HepG2 (cell line): Measurements from ENCODE around the gene CTF1. TPM values are rescaled to one million over a fixed set of nuclear protein-coding genes. Genes with fewer than 3 reads are reported as not detected.

Experiments used
- AGO2 ChIP-seq: fragments of 200-400 bp; formaldehyde crosslinking; optimal IDR thresholded peaks from 2 replicates; pipeline ENCODE3; 2017; ENCODE audit warnings: mild to moderate bottlenecking, low read depth, low read length, moderate library complexity
- ATF7 ChIP-seq, 2 experiments: fragments of 450-650 bp in 1 of 2; sonication (generic) in 1 of 2; formaldehyde crosslinking in 1 of 2; IDR thresholded peaks; 2 replicates each; pipeline versions ENCODE4 v1.4.0 to v1.6.1; 2016 to 2020; ENCODE audit warnings: antibody characterized with exemption in 1 of 2, mild to moderate bottlenecking in 1 of 2, missing genetic modification reagents in 1 of 2
- CBX1 ChIP-seq: IDR thresholded peaks from one replicate; pipeline ENCODE4 v1.6.1; 2016; ENCODE audit warnings: antibody characterized with exemption, low read depth
- CREB1 ChIP-seq, 2 experiments: fragments of 450-650 bp in 1 of 2; IDR thresholded peaks; 2 replicates each; pipeline ENCODE4 v1.6.1; 2016 to 2017; ENCODE audit warnings: control low read depth in 1 of 2, mild to moderate bottlenecking in 1 of 2, missing compliant biosample characterization in 1 of 2, missing genetic modification characterization in 1 of 2
- CSRNP1 ChIP-seq: sonication (generic); formaldehyde crosslinking; IDR thresholded peaks from 2 replicates; pipeline ENCODE4 v1.8.1; 2023; ENCODE audit warnings: mild to moderate bottlenecking, missing genetic modification reagents
- KDM6A ChIP-seq: IDR thresholded peaks from 2 replicates; pipeline ENCODE4 v1.6.1; 2016; ENCODE audit warnings: low read depth
- MIXL1 ChIP-seq: IDR thresholded peaks from 2 replicates; pipeline ENCODE4 v1.6.1; 2016
- MLLT10 ChIP-seq: sonication (generic); formaldehyde crosslinking; IDR thresholded peaks from 2 replicates; pipeline ENCODE4 v1.4.0; 2020; ENCODE audit warnings: missing genetic modification reagents
- RARG ChIP-seq: sonication (generic); formaldehyde crosslinking; IDR thresholded peaks from 2 replicates; pipeline ENCODE4 v1.4.0; 2020; ENCODE audit warnings: low read depth, mild to moderate bottlenecking, missing genetic modification reagents
- REPIN1 ChIP-seq: sonication (generic); formaldehyde crosslinking; IDR thresholded peaks from 2 replicates; pipeline ENCODE4 v1.8.0; 2022; ENCODE audit warnings: missing genetic modification reagents, low read depth, mild to moderate bottlenecking, borderline replicate concordance
- RXRB ChIP-seq: IDR thresholded peaks from 2 replicates; pipeline ENCODE4 v1.6.1; 2016; ENCODE audit warnings: borderline replicate concordance, missing genetic modification reagents, missing compliant biosample characterization
- SMAD3 ChIP-seq: sonication (generic); formaldehyde crosslinking; IDR thresholded peaks from 2 replicates; pipeline ENCODE4 v1.4.0; 2020; ENCODE audit warnings: missing genetic modification reagents
- SMC3 ChIP-seq: IDR thresholded peaks from 2 replicates; pipeline ENCODE4 v1.6.1; 2011; ENCODE audit warnings: low read length, improper control_type of control experiment
- SP4 ChIP-seq: sonication (generic); formaldehyde crosslinking; IDR thresholded peaks from 2 replicates; pipeline ENCODE4 v1.8.1; 2023; ENCODE audit warnings: mild to moderate bottlenecking, missing genetic modification reagents
- U2AF2 ChIP-seq: fragments of 200-400 bp; formaldehyde crosslinking; IDR thresholded peaks from 2 replicates; pipeline ENCODE4 v1.6.1; 2017; ENCODE audit warnings: low read depth, mild to moderate bottlenecking, low read length
- YEATS2 ChIP-seq: sonication (generic); formaldehyde crosslinking; IDR thresholded peaks from 2 replicates; pipeline ENCODE4 v1.4.0; 2020; ENCODE audit warnings: missing genetic modification reagents, borderline replicate concordance
- ZNF10 ChIP-seq: sonication (generic); formaldehyde crosslinking; IDR thresholded peaks from 2 replicates; pipeline ENCODE4 v1.4.0; 2020; ENCODE audit warnings: mild to moderate bottlenecking, low read depth, missing genetic modification reagents, borderline replicate concordance
- ZNF124 ChIP-seq: sonication (generic); formaldehyde crosslinking; IDR thresholded peaks from 2 replicates; pipeline ENCODE4 v1.4.0; 2020; ENCODE audit warnings: missing genetic modification reagents
- ZNF367 ChIP-seq: sonication (generic); formaldehyde crosslinking; IDR thresholded peaks from 2 replicates; pipeline ENCODE4 v1.4.0; 2020; ENCODE audit warnings: missing genetic modification reagents, borderline replicate concordance
- ZNF441 ChIP-seq: sonication (generic); formaldehyde crosslinking; IDR thresholded peaks from 2 replicates; pipeline ENCODE4 v1.7.0; 2021; ENCODE audit warnings: missing genetic modification reagents, borderline replicate concordance
- ZNF619 ChIP-seq: sonication (generic); formaldehyde crosslinking; IDR thresholded peaks from 2 replicates; pipeline ENCODE4 v1.4.0; 2020; ENCODE audit warnings: mild to moderate bottlenecking, missing genetic modification reagents
- ZNF660 ChIP-seq: sonication (generic); formaldehyde crosslinking; IDR thresholded peaks from 2 replicates; pipeline ENCODE4 v1.5.1; 2020; ENCODE audit warnings: mild to moderate bottlenecking, low read depth, missing genetic modification reagents, borderline replicate concordance
- ZNF878 ChIP-seq: sonication (generic); formaldehyde crosslinking; IDR thresholded peaks from 2 replicates; pipeline ENCODE4 v1.8.1; 2023; ENCODE audit warnings: mild to moderate bottlenecking, missing genetic modification reagents, moderate library complexity
- polyA plus RNA-seq, 8 experiments: library from polyadenylated mRNA; depleted of rRNA in 3 of 8; stranded (reverse) in 7 of 8; unstranded in 1 of 8; fragments of >200 nt; fragmentation: Illumina TruSeq in 4 of 8; extraction: Trizol in 4 of 8; gene quantifications; 2 replicates each; pipeline versions ENCODE4 v1.2.1 to v1.2.3, GENCODE V29; 2011 to 2016; ENCODE audit warnings: low read depth in 4 of 8, missing spikeins in 1 of 8, mixed read lengths in 1 of 8; ENCODE audit not compliant: insufficient read depth in 1 of 8
- total RNA-seq, 5 experiments: library from RNA; depleted of rRNA; stranded (reverse); fragments of >200 nt; fragmentation: Illumina TruSeq; extraction: Trizol; gene quantifications; 2 replicates each; pipeline ENCODE4 v1.2.3, GENCODE V29; 2016; ENCODE audit warnings: low read depth in 1 of 5
- TF ChIP-seq, protein P1 (sequence below): sonication (generic); formaldehyde crosslinking; IDR thresholded peaks from 2 replicates; pipeline ENCODE4 v1.8.0; 2022; ENCODE audit warnings: mild to moderate bottlenecking, missing genetic modification reagents, moderate library complexity
- TF ChIP-seq, protein P2 (sequence below): conservative IDR thresholded peaks from 2 replicates; pipeline ENCODE4 v1.6.1; 2018; ENCODE audit warnings: missing genetic modification reagents
- TF ChIP-seq, protein P3 (sequence below): IDR thresholded peaks from 2 replicates; pipeline ENCODE4 v1.6.1; 2016; ENCODE audit warnings: missing compliant biosample characterization, missing genetic modification reagents, borderline replicate concordance

The CTF1 gene
- total and polyA plus RNA-seq, 2 of the 13 experiments (the other 11 are each of a cell fraction or from before 2014, with no cell fraction given): 0.13 to 1.8 TPM

GRCh38 chr16:30901201-30902028, 5.0 kb downstream of the CTF1 start (continued):
- TF ChIP-seq, protein P1, sequence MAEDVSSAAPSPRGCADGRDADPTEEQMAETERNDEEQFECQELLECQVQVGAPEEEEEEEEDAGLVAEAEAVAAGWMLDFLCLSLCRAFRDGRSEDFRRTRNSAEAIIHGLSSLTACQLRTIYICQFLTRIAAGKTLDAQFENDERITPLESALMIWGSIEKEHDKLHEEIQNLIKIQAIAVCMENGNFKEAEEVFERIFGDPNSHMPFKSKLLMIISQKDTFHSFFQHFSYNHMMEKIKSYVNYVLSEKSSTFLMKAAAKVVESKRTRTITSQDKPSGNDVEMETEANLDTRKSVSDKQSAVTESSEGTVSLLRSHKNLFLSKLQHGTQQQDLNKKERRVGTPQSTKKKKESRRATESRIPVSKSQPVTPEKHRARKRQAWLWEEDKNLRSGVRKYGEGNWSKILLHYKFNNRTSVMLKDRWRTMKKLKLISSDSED (CRISPR knock-in tag): no peak
- TF ChIP-seq MIXL1 (CRISPR knock-in tag): no peak
- TF ChIP-seq U2AF2: no peak
- no peak for TF ChIP-seq KDM6A (CRISPR knock-in tag)
- TF ChIP-seq CBX1: no peak
- TF ChIP-seq YEATS2: no peak
- TF ChIP-seq CSRNP1 (CRISPR knock-in tag): no peak
- no peak for TF ChIP-seq ZNF878 (CRISPR knock-in tag)
- TF ChIP-seq ATF7 (IDR thresholded peaks at IDR 0.05): no peak
- TF ChIP-seq ATF7 (CRISPR knock-in tag; IDR thresholded peaks at IDR 0.05): no peak
- 0 out of 2 replicates have a peak, but pooled peaks have one; percentile 47 for TF ChIP-seq SP4
- TF ChIP-seq SMC3: no peak
- TF ChIP-seq, protein P2, sequence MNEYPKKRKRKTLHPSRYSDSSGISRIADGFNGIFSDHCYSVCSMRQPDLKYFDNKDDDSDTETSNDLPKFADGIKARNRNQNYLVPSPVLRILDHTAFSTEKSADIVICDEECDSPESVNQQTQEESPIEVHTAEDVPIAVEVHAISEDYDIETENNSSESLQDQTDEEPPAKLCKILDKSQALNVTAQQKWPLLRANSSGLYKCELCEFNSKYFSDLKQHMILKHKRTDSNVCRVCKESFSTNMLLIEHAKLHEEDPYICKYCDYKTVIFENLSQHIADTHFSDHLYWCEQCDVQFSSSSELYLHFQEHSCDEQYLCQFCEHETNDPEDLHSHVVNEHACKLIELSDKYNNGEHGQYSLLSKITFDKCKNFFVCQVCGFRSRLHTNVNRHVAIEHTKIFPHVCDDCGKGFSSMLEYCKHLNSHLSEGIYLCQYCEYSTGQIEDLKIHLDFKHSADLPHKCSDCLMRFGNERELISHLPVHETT: no peak
- TF ChIP-seq ZNF124 (CRISPR knock-in tag): no peak
- TF ChIP-seq SMAD3 (CRISPR knock-in tag): no peak
- TF ChIP-seq RXRB (CRISPR knock-in tag): no peak
- no peak for TF ChIP-seq RARG (CRISPR knock-in tag)
- no peak for TF ChIP-seq AGO2
- TF ChIP-seq ZNF10 (CRISPR knock-in tag): no peak
- no peak for TF ChIP-seq REPIN1 (CRISPR knock-in tag)
- TF ChIP-seq ZNF660 (CRISPR knock-in tag): no peak
- TF ChIP-seq, protein P3, sequence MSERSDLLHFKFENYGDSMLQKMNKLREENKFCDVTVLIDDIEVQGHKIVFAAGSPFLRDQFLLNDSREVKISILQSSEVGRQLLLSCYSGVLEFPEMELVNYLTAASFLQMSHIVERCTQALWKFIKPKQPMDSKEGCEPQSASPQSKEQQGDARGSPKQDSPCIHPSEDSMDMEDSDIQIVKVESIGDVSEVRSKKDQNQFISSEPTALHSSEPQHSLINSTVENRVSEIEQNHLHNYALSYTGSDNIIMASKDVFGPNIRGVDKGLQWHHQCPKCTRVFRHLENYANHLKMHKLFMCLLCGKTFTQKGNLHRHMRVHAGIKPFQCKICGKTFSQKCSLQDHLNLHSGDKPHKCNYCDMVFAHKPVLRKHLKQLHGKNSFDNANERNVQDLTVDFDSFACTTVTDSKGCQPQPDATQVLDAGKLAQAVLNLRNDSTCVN (CRISPR knock-in tag): no peak
- TF ChIP-seq CREB1 (IDR thresholded peaks at IDR 0.05): no peak
- TF ChIP-seq CREB1 (CRISPR knock-in tag; IDR thresholded peaks at IDR 0.05): no peak
- no peak for TF ChIP-seq ZNF619
- TF ChIP-seq MLLT10 (CRISPR knock-in tag): no peak
- peak; percentile 71; the same call in 1 of the 2 replicates for TF ChIP-seq ZNF441 (CRISPR knock-in tag)
- TF ChIP-seq ZNF367 (CRISPR knock-in tag): no peak
